SKM-1 treated with dmso at 0.1 percent for 144 hours (cell line): ENCODE results near the gene TRABD2B.

Source experiments
- DNase-seq: peaks from one replicate; lab custom pipeline; 2025; ENCODE audit not compliant: unreplicated experiment; lab: John Stamatoyannopoulos, UW

The TRABD2B gene

DNA sequence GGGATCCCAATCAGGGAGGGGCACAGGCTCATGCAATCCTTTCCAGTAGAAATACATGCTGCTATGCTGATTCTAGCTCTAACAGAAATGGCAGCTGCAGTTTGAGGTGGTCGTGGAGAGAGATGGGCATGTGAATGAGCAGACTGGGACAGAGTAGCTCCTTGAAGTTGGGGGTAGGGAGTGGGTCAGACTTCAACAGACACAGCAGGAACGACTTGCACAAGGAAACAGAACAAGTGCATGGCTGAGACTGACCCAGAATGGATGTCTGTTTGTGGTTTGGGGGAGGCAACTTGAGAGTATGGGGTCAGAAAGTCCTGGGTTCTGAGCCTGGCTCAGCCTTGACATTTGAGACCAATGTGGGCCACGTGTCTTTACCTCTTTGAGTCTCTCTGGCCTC, 25.1 kb upstream of the TRABD2B start:
- DNase-seq, result no peak

DNA sequence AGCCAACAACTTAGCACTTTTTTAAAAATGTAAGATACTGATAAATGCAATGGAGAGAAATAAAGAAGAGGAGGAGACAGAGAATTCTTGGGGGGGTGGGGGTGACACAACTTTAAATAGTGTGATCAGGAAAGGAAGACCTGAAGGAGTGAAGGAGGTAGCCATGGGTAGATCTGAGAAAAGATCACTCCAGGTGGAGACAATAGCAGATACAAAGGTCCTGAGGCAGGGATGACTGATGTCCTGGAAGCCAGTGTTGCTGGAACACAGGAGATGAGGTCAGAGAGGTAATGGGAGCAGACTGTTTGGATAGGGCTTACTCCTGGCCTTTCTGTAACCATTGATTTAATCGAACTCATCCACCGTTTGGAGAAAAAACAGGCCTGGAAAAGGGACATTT, 24.6 kb upstream of the TRABD2B start:
- DNase-seq, result no peak

DNA sequence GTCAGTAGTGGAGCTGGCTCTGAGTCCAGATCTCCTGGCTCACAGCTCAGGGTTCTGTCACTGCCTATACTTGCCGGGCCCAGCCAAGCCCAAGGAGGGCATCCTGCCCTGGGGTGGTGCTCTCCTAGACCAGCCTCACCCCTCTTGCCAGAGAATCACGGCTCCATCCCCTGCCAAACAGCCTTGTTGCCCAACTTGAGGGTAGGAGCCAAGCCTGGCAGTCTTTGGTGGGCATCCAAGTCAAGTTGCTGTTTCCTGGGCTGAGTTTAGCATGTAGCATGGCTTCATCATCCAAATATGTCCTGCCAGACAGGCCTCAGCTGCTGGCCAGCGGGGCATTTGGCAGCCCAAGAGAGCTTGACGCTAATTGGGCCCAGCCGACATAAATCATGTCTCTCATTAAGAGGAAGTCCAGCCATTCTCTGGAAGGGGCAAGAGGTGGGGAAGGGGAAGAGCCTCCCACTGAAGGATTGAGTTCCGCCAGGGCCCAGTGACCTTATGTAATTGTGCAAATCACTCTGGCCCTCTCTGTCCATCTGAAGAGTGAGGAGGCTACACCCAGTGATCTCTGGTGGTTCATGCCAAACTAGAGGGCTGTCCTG, 22.6 kb upstream of the TRABD2B start:
- no peak for DNase-seq

GRCh38 chr1:48018799-48019198, 21.6 kb upstream of the TRABD2B start:
- DNase-seq, result no peak

GRCh38 chr1:48017716-48018115, 20.5 kb upstream of the TRABD2B start:
- DNase-seq, result no peak

DNA sequence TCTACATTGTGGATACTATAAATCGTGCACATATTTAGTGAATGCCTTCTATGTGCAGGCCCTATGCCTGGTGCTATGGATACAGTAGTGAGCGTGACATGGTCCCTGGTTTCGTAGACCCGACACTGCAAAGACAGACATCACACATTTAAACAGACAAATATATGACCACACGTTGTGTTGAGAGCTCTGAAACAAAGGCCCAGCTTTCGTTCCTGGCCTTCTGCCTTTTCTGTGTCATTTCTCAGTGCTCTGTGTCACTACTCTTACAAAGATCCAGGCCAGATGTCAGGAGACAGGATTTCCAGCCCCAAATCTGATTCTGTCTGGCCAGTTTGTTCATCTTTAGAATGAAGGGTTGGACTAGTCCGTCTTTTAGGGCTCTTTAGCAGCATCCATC, 19.3 kb upstream of the TRABD2B start:
- DNase-seq, result no peak

DNA sequence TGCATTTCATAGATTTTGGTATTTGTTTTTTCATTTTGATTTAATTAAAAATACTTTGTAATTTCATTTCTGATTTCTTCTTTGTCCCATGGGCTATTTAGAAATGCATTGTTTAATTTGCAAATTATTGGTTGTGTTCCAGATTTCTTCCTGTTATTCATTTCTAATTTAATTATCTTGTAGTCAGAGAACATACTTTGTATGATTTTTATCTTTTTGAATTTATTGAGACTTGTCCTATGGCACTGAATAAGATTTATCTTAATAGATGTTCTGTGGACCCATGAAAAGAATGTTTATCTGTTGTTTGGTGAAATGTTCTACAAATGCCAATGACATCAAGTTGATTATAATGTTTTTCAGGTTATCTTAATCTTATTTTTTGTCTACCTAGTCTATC, 16.1 kb upstream of the TRABD2B start:
- DNase-seq, result no peak

- DNase-seq, result no peak
These were observed 9.9 kb upstream of the TRABD2B start for GRCh38 chr1:48007047-48007446.

DNA sequence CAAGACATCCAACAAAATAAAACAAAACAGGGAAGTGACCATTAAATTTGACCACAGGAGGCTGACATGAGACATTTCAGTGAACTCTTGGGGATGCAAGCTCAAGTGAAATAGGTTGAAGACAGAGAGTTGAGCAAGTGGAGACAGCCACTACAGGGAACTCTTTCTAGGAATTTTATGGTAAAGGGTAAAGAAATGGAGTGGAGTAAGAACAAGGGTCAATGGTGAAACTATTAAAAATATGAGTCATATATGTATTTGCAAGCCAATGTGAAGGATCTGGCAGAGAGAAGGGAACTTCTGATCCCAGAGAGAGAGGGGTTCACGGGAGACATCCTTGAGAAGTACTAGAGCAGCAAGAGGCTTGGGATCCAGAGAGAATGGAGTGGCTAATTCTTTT, 9.1 kb upstream of the TRABD2B start:
- no peak for DNase-seq

DNA sequence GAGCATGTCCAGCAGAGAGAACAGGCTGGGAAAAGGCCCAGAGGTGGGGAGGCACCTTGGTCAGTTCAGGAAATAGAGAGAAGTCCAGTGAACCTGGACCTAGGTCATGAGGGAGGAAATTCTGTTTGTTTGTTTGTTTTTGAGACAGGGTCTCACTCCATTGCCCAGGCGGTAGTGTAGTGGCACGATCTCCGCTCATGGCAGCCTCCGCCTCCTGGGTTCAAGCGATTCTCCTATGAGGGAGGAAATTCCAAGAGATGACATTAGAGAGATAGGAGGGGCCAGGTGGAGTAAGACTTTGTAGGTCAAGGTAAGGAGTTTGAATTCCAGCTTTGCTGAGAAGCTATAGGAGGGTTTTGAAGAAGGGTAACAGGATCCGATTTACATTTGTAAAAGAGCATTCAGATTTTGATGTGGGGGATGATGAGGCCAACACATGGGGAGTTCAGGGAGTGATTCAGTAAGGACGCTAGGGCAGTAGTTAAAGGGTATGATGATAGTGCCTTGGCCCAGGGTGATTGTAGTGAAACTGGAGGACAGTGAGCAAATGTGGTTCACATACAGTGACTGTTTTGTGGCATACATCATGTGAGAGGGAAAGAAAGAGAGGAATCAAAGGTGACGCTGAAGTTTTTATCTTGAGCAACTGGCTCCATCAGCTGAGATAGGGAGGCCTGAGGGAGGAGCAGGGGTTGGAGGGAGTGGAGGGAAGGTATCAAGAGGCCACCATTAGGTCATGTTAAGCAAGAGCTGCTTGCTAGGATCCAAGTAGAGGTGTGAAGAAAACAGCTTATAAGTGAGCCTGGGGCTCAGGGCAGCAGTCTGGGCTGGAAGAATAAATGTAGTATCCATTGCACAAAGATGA, 8.3 kb upstream of the TRABD2B start:
- no peak for DNase-seq

DNA sequence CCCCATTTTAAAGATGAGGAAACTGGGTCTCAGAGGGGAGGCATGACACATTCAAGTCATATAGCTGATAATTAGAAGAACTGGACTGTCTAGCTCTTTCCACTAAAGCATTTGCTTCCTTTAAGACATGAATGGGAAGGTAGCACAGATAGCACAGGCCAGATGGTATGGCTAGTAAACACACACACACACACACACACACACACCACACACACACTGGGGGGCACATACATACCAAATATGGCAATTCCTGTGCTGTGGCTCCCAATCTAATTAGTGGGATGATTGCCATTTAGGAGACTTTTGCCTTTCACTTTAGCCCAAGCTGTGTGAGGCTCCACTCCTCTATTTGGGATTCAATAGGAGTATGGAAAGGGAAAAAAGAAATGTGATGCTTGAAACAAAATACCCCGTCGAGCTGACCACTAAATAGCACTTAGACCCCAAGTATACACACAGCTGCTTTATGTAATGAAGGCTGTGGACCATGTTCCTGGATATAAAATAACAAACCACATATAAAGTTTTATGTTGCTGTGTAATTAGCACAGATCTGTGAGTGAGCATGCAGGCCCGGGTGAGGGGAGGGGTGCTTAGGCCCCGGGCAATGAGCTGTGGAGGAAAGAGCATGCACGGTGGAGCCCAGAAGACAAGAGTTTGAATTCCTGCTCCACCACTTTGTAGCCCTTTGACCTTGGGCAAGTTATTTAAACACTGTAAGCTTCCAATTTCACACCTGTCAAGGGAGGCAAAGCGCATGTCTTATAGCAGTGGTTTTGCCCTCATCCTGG, 6.8 kb upstream of the TRABD2B start:
- DNase-seq, result no peak

DNA sequence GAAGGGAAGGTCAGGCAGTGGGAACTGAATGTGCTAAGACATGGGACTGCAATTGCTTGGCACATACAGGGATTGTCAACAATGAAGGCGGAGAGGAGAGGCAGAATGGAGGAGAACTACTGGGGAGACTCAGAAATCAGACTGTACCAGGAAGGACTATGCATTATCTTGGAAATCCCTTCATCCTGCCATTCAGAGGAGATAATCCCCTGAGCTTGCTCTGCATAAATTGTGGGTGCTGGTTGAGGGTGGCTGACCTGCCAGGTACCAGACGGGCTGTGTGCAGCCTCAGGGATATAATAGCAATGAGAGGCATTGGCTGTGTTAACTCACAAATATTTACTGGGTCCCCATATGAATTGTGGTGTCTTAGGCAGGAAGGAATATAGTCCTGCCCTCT, 5.0 kb upstream of the TRABD2B start:
- no peak for DNase-seq

- DNase-seq, result no peak
These were observed 4.5 kb upstream of the TRABD2B start for GRCh38 chr1:48001696-48002095.

GRCh38 chr1:48000883-48001282, 3.7 kb upstream of the TRABD2B start:
- DNase-seq, result no peak

DNA sequence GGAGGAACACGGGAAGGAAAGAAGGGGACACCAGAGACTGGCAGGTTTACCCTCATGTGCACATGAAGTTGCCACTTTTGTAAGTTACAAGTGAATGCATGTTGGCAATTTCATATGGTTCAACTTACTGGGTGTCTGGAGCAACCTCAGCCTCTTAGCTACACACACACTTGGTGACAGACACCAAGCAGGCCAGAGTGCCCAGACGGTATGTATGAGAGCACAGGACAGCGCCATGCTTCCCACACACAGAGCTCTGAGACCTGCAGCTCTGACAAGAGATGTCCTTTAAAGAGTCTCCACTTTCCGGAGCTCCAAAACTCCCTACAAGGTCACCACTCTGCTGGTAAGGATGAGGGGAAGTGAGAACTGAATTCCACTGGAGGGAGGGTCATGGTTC, 1.9 kb upstream of the TRABD2B start:
- no peak for DNase-seq

DNA sequence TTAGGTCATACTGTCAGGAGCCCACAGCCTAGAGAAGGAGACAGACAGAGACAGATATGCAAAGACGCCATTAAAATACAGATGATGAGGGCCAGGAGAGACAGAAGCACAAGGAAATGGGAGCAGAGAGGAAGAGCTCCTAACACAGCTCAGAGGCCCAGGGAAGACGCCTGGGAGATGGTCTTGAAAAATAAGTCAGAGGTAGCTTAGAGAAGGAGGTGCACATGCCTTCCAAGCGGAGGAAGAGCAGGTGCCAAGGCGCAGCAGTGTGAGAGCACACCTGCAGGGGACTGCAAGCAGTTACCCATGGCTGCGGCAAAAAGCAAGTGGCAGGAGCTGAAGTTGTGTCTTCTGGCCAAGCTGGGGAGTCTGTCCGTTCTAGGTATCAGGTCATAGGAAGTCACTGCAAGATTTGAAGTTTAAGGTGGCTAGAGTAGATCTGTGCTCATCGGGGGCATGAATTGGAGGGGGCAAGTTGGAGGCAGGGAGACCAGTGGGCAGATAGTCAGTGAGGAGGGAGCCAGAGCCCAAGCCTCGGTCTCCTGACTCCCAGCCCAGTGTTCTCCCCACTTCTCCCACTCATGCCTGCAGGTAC, 1.3 kb upstream of the TRABD2B start:
- no peak for DNase-seq

GRCh38 chr1:47996406-47997226, 569 bp downstream of the TRABD2B start:
- DNase-seq, result no peak

- DNase-seq, result no peak
These were observed 1.2 kb downstream of the TRABD2B start for GRCh38 chr1:47996060-47996405.

GRCh38 chr1:47995306-47996050, 1.7 kb downstream of the TRABD2B start:
- no peak for DNase-seq
